Fibroblast of lung (primary cell): ENCODE measurements around the gene CIPC. TPM values are rescaled to one million over a fixed set of nuclear protein-coding genes. Genes with fewer than 3 reads are reported as not detected.

Experiments used
- DNase-seq, 2 donors: peaks; one replicate each; pipeline versions ENCODE4 v3.0.0 to v3.0.0-alpha.2; 2010; ENCODE audit warnings: low read depth in 2 of 2
- H2AFZ ChIP-seq: 2 replicates; pipeline ENCODE4 v1.5.1; 2012; ENCODE audit warnings: low read length, control low read depth, inconsistent platforms
- H3K27ac ChIP-seq: 2 replicates; pipeline ENCODE4 v1.5.1; 2011; ENCODE audit warnings: low read length, control low read depth; ENCODE audit not compliant: insufficient read depth
- H3K27me3 ChIP-seq: 2 replicates; pipeline ENCODE4 v1.5.1; 2011; ENCODE audit warnings: mild to moderate bottlenecking, low read length; ENCODE audit not compliant: control insufficient read depth, insufficient read depth
- H3K36me3 ChIP-seq: 2 replicates; pipeline ENCODE4 v1.5.1; 2011; ENCODE audit warnings: low read length; ENCODE audit not compliant: control insufficient read depth, insufficient read depth
- H3K4me1 ChIP-seq: 2 replicates; pipeline ENCODE4 v1.5.1; 2011; ENCODE audit warnings: low read length; ENCODE audit not compliant: control insufficient read depth, insufficient read depth; ENCODE audit errors: extremely low read depth
- H3K4me2 ChIP-seq: 2 replicates; pipeline ENCODE4 v1.5.1; 2011; ENCODE audit warnings: low read length, control low read depth; ENCODE audit not compliant: insufficient read depth; ENCODE audit errors: extremely low read depth
- H3K4me3 ChIP-seq, 4 experiments: fragments of 200-600 bp in 1 of 4; sonication (generic) in 1 of 4; replicated peaks in 1 of 4; 2 replicates each; pipeline ENCODE4 v1.5.1; 2011 to 2016; ENCODE audit warnings: low read length in 4 of 4, low read depth in 3 of 4, mild to moderate bottlenecking in 3 of 4, control low read depth in 2 of 4, inconsistent platforms in 1 of 4, mixed read lengths in 1 of 4; ENCODE audit not compliant: insufficient read depth in 1 of 4; ENCODE audit errors: control extremely low read depth in 1 of 4
- H3K79me2 ChIP-seq: 2 replicates; pipeline ENCODE4 v1.5.1; 2012; ENCODE audit warnings: mild to moderate bottlenecking, low read length, inconsistent platforms; ENCODE audit not compliant: control insufficient read depth, insufficient read depth
- H3K9ac ChIP-seq: 2 replicates; pipeline ENCODE4 v1.5.1; 2011; ENCODE audit warnings: mild to moderate bottlenecking, low read length, control low read depth; ENCODE audit not compliant: insufficient read depth
- H3K9me3 ChIP-seq: 2 replicates; pipeline ENCODE4 v1.5.1; 2012; ENCODE audit warnings: low read depth, low read length; ENCODE audit not compliant: control insufficient read depth, insufficient read depth
- H4K20me1 ChIP-seq: 2 replicates; pipeline ENCODE4 v1.5.1; 2011; ENCODE audit warnings: low read length; ENCODE audit not compliant: control insufficient read depth, insufficient read depth; ENCODE audit errors: extremely low read depth
- CTCF ChIP-seq, 2 donors: IDR thresholded peaks in 1 of 2; conservative IDR thresholded peaks in 1 of 2; 1 replicate in 1 of 2; 2 replicates in 1 of 2; pipeline ENCODE4 v1.5.1; 2011 to 2012; ENCODE audit warnings: low read length in 2 of 2, control low read depth in 1 of 2, inconsistent platforms in 1 of 2, low read depth in 1 of 2, mild to moderate bottlenecking in 1 of 2
- EZH2 ChIP-seq: IDR thresholded peaks from 2 replicates; pipeline ENCODE4 v1.5.1; 2012; ENCODE audit warnings: low read length, control low read depth, mild to moderate bottlenecking; ENCODE audit errors: missing control alignments
- polyA plus RNA-seq, 2 donors: library from polyadenylated mRNA; depleted of rRNA in 1 of 2; stranded (reverse) in 1 of 2; unstranded in 1 of 2; fragments of >200 nt; gene quantifications; 2 replicates each; pipeline ENCODE4 v1.2.1, GENCODE V29; 2011 to 2012; ENCODE audit warnings: missing spikeins in 1 of 2
- total RNA-seq: library from RNA; depleted of rRNA; stranded (reverse); fragments of >200 nt; gene quantifications from 2 replicates; pipeline ENCODE4 v1.2.1, GENCODE V29; 2014

CIPC gene
- total and polyA plus RNA-seq, 2 donors (not counting 1 experiment from before 2014, with no cell fraction given), result 12.1 to 12.8 TPM

DNA sequence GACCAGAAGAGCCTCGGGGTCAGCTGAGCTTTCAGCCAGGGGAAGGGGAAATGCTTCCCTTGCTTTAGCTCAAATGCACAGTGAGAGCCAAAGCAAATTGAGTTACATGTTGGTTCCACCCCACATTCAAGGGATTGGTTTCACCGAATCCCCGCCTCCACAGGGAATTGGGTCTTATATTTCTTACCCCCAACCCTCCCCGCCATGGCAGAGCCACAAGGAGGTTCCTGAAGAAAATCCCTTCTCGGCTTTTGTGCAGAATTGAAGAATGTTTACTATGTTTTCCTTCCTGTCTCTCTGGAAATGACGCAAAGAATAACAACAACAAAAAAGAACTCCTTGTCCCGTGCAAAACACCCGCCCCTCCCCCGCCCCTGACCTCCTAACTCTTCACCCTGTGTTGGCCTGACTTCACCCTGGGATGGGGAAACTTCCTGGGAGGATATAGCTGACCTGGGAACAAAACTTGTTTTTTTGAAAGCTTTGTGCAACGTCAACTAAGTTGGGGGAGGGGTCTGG, 21.9 kb upstream of the CIPC start:
- H2AFZ ChIP-seq, result peak overlapping the region; percentile 12
- no peak overlapping the region for H3K9ac ChIP-seq
- H3K27me3 ChIP-seq, result peaks cover 2% of the 10 kb centered on the region
- H3K36me3 ChIP-seq, result no peaks in the 10 kb centered on the region
- H3K27ac ChIP-seq, result no peak overlapping the region
- H3K4me1 ChIP-seq, result no peaks in the 10 kb centered on the region
- no peaks in the 10 kb centered on the region for H3K9me3 ChIP-seq
- no peak overlapping the region for H3K4me3 ChIP-seq
- peak in 1 of 2 donors; percentile 85 for DNase-seq
- no peaks in the 10 kb centered on the region for H4K20me1 ChIP-seq
- no peak for TF ChIP-seq CTCF (conservative IDR thresholded peaks at IDR 0.05 in 1 of 2, IDR thresholded peaks at IDR 0.05 in 1 of 2; ENCODE audit: low read depth in 1 of 2, low read length in 2 of 2)
- TF ChIP-seq EZH2, result no peak
- no peaks in the 10 kb centered on the region for H3K79me2 ChIP-seq
- no peak overlapping the region for H3K4me2 ChIP-seq

DNA sequence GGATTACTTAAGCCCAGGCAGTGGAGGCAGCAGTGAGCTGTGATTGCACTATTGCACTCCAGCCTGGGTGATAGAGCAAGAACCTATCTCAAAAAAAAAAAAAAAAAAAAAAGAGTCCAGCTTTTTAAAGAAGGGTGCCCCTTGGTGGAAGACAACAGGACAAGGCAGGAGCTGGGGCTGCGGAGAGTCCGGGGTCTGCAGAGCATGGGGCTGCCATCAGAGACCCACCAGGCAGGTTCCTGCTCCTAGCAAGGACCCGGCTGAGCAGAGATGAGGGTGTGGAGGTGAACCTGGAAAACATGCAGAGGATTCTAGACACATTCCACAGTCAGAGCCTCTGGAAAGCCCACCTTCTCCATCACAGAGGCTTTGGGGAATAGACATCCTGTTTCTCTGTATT, 21.0 kb upstream of the CIPC start:
- peaks cover 2% of the 10 kb centered on the region for H3K27me3 ChIP-seq
- H3K36me3 ChIP-seq, result no peaks in the 10 kb centered on the region
- H2AFZ ChIP-seq, result no peak overlapping the region
- H3K4me2 ChIP-seq, result no peak overlapping the region
- H3K27ac ChIP-seq, result no peak overlapping the region
- no peak overlapping the region for H3K4me3 ChIP-seq
- H3K79me2 ChIP-seq, result no peaks in the 10 kb centered on the region
- no peaks in the 10 kb centered on the region for H3K4me1 ChIP-seq
- no peak for DNase-seq
- TF ChIP-seq CTCF (conservative IDR thresholded peaks at IDR 0.05 in 1 of 2, IDR thresholded peaks at IDR 0.05 in 1 of 2; ENCODE audit: low read depth in 1 of 2, low read length in 2 of 2) (no peak), EZH2 (no peak)
- no peak overlapping the region for H3K9ac ChIP-seq
- no peaks in the 10 kb centered on the region for H4K20me1 ChIP-seq
- no peaks in the 10 kb centered on the region for H3K9me3 ChIP-seq

GRCh38 chr14:77082356-77082755, 15.7 kb upstream of the CIPC start:
- Histone ChIP-seq H3K27ac (no peak overlapping the region), H2AFZ (no peak overlapping the region), H3K4me2 (no peak overlapping the region), H3K9ac (no peak overlapping the region), H3K27me3 (peaks cover 13% of the 10 kb centered on the region), H3K9me3 (no peaks in the 10 kb centered on the region), H4K20me1 (no peaks in the 10 kb centered on the region), H3K4me1 (no peaks in the 10 kb centered on the region), H3K4me3 (no peak overlapping the region), H3K79me2 (no peaks in the 10 kb centered on the region), H3K36me3 (no peaks in the 10 kb centered on the region)
- no peak for DNase-seq
- TF ChIP-seq EZH2 (no peak), CTCF (conservative IDR thresholded peaks at IDR 0.05 in 1 of 2, IDR thresholded peaks at IDR 0.05 in 1 of 2; ENCODE audit: low read depth in 1 of 2, low read length in 2 of 2) (no peak)
